CD4-positive, alpha-beta memory T cell (primary cell): ENCODE results near the gene LEFTY1. TPM values are rescaled to one million over a fixed set of nuclear protein-coding genes. Genes with fewer than 3 reads are reported as not detected.

Source experiments
- CTCF ChIA-PET: fragments of 350-600 bp; sonication (Branson Sonifier 250); formaldehyde crosslinking; loops from one replicate; lab custom pipeline; 2021; ENCODE audit warnings: inconsistent platforms; ENCODE audit not compliant: partially characterized antibody; lab: Charles Lee
- POLR2A ChIA-PET: fragments of 350-600 bp; sonication (Branson Sonifier 250); formaldehyde crosslinking; loops from one replicate; lab custom pipeline; 2021; ENCODE audit not compliant: partially characterized antibody; lab: Charles Lee
- DNase-seq, 5 donors: peaks; one replicate each; pipeline versions ENCODE4 v3.0.0 to v3.0.0-alpha.2; 2020 to 2022; ENCODE audit warnings: mixed read lengths in 1 of 5
- H3K27ac ChIP-seq: one replicate; pipeline ENCODE4 v1.7.0; 2013; ENCODE audit warnings: low read depth, low read length
- H3K27me3 ChIP-seq: 2 replicates; pipeline ENCODE4 v1.7.0; 2013; ENCODE audit warnings: mild to moderate bottlenecking, low read length, moderate library complexity; ENCODE audit not compliant: insufficient read depth
- H3K36me3 ChIP-seq: 2 replicates; pipeline ENCODE4 v1.7.0; 2013; ENCODE audit warnings: mild to moderate bottlenecking, low read length, moderate library complexity; ENCODE audit not compliant: insufficient read depth
- H3K4me1 ChIP-seq: 2 replicates; pipeline ENCODE4 v1.7.0; 2013; ENCODE audit warnings: mild to moderate bottlenecking, low read length, moderate library complexity; ENCODE audit not compliant: insufficient read depth
- H3K4me3 ChIP-seq, 2 donors: one replicate each; pipeline ENCODE4 v1.7.0; 2013; ENCODE audit warnings: low read length in 2 of 2, mild to moderate bottlenecking in 1 of 2
- H3K9me3 ChIP-seq, 2 donors: one replicate each; pipeline ENCODE4 v1.7.0; 2013; ENCODE audit warnings: low read length in 2 of 2, control low read depth in 1 of 2; ENCODE audit not compliant: control insufficient read depth in 1 of 2
- H3K27ac Mint-ChIP-seq, 7 donors: one replicate each; pipeline ENCODE4 v1.8.0; 2020 to 2021; ENCODE audit warnings: mixed read lengths in 7 of 7, mild to moderate bottlenecking in 6 of 7, inconsistent platforms in 3 of 7, moderate library complexity in 3 of 7
- H3K27me3 Mint-ChIP-seq, 2 donors: one replicate each; pipeline ENCODE4 v1.8.0; 2020 to 2021; ENCODE audit warnings: mixed read lengths in 2 of 2
- H3K36me3 Mint-ChIP-seq, 2 donors: one replicate each; pipeline ENCODE4 v1.8.0; 2020 to 2021; ENCODE audit warnings: mixed read lengths in 2 of 2, inconsistent platforms in 1 of 2, mild to moderate bottlenecking in 1 of 2
- H3K4me1 Mint-ChIP-seq, 4 donors: one replicate each; pipeline ENCODE4 v1.8.0; 2020 to 2021; ENCODE audit warnings: mixed read lengths in 4 of 4, mild to moderate bottlenecking in 1 of 4
- H3K4me3 Mint-ChIP-seq, 8 donors: one replicate each; pipeline ENCODE4 v1.8.0; 2020 to 2021; ENCODE audit warnings: mixed read lengths in 8 of 8, mild to moderate bottlenecking in 7 of 8, moderate library complexity in 6 of 8, inconsistent platforms in 3 of 8
- H3K9me3 Mint-ChIP-seq, 8 donors: one replicate each; pipeline ENCODE4 v1.8.0; 2020 to 2021; ENCODE audit warnings: mixed read lengths in 8 of 8, mild to moderate bottlenecking in 5 of 8, inconsistent platforms in 3 of 8, moderate library complexity in 1 of 8
- intact Hi-C: fragments of 100-400 bp; cut with micrococcal nuclease; formaldehyde crosslinking; loops from one replicate; pipeline ENCODE4 v1.15.1; 2023
- polyA plus RNA-seq, 2 donors: library from polyadenylated mRNA; unstranded; fragments of 300-500 nt; fragmentation: Illumina TruSeq; gene quantifications; one replicate each; pipeline ENCODE4 v1.2.3, GENCODE V29; 2021
- total RNA-seq, 2 experiments: library from RNA; stranded (reverse); gene quantifications; one replicate each; pipeline ENCODE4 v1.2.3, GENCODE V29; 2021

LEFTY1 gene
- total and polyA plus RNA-seq, 4 experiments from 2014 or later = 0.55 to 0.75 TPM; not detected in 2

- POLR2A ChIA-PET = interaction anchor here (0.8 to 6.2 kb wide), 24 partner anchors 8 to 497 kb away, joined by 3 to 64 read pairs (median 4); partner anchors contain the start of genes H3-3A, LBR, PARP1 and SDE2
- Histone ChIP-seq H3K4me3 (peak within 1 kb of the TSS; percentile 94 to 96), H3K27me3 (no peaks in the 10 kb centered on the region), H3K9me3 (no peaks in the 10 kb centered on the region), H3K27ac (peak within 1 kb of the TSS; percentile 85), H3K36me3 (peaks cover 29% of the 10 kb centered on the region), H3K4me1 (peaks cover 68% of the 10 kb centered on the region)
- peaks cover 12 to 31% of the 10 kb centered on the region in 2 donors for H3K36me3 Mint-ChIP-seq
- H3K27me3 Mint-ChIP-seq = no peaks in the 10 kb centered on the region
- H3K4me1 Mint-ChIP-seq = peaks cover 13 to 52% (median 28%) of the 10 kb centered on the region in 4 donors
- peak within 1 kb of the TSS; percentile 90 to 97 (median 94) for H3K4me3 Mint-ChIP-seq
- H3K27ac Mint-ChIP-seq = peak within 1 kb of the TSS; percentile 90 to 97 (median 95)
- CTCF ChIA-PET = interaction anchor here (1.2 to 2.9 kb wide), 5 partner anchors 9 to 449 kb away, joined by 3 to 29 read pairs (median 6); partner anchors contain the start of genes SRP9 and TMEM63A
- intact Hi-C loops = loop anchor here (1.0 kb wide), 5 partner anchors 27 to 497 kb away; partner anchors contain the start of genes SDE2 and SRP9
- peak; percentile 93 to 96 (median 95) for DNase-seq
- no peaks in the 10 kb centered on the region for H3K9me3 Mint-ChIP-seq
Observed at GRCh38 chr1:225923692-225924555, 35.0 kb upstream of the LEFTY1 start, which contains the start of gene PYCR2. TSS of gene PYCR2 (minus strand) at chr1:225924250. CDS start at chr1:225924110, 140 bp downstream.

GRCh38 chr1:225923381-225923691 lies 34.4 kb upstream of the LEFTY1 start:
- peak overlapping the region; percentile 85 for H3K27ac ChIP-seq
- H3K4me1 ChIP-seq = peaks cover 62% of the 10 kb centered on the region
- DNase-seq = no peak
- Mint-ChIP-seq H3K4me1 (peaks cover 13 to 52% (median 26%) of the 10 kb centered on the region in 4 donors), H3K27me3 (no peaks in the 10 kb centered on the region), H3K4me3 (peak overlapping the region; percentile 90 to 97 (median 94)), H3K36me3 (peaks cover 12 to 33% of the 10 kb centered on the region in 2 donors), H3K27ac (peak overlapping the region; percentile 90 to 97 (median 95)), H3K9me3 (no peaks in the 10 kb centered on the region)
- ChIA-PET POLR2A (interaction anchor here (1.0 to 6.2 kb wide), 14 partner anchors 8 to 496 kb away, joined by 3 to 64 read pairs (median 10); partner anchors contain the start of genes H3-3A, LBR, SDE2 and SRP9), CTCF (interaction anchor here (1.2 to 2.9 kb wide), 4 partner anchors 10 to 146 kb away, joined by 6 to 29 read pairs (median 8); partner anchors contain the start of genes SRP9 and TMEM63A)
- no peaks in the 10 kb centered on the region for H3K9me3 ChIP-seq
- H3K36me3 ChIP-seq = peaks cover 29% of the 10 kb centered on the region
- intact Hi-C loops = no loop called here
- H3K27me3 ChIP-seq = no peaks in the 10 kb centered on the region
- peak overlapping the region; percentile 94 to 96 for H3K4me3 ChIP-seq

GRCh38 chr1:225921734-225922709 lies 33.1 kb upstream of the LEFTY1 start:
- ChIA-PET CTCF (interaction anchor here (2.9 kb wide), 1 partner anchor 10 kb away, joined by 29 read pairs; no protein-coding TSS in a partner anchor), POLR2A (interaction anchor here (1.0 to 6.2 kb wide), 6 partner anchors 17 to 454 kb away, joined by 3 to 64 read pairs (median 42); partner anchors contain the start of genes SRP9 and TMEM63A)
- peaks cover 57% of the 10 kb centered on the region for H3K4me1 ChIP-seq
- Mint-ChIP-seq H3K4me3 (peak overlapping the region in 6 of 8 donors; percentile 38 to 97 (median 94)), H3K27ac (peak overlapping the region in 3 of 7 donors; percentile 50 to 90 (median 68)), H3K27me3 (no peaks in the 10 kb centered on the region), H3K36me3 (peaks cover 21 to 41% of the 10 kb centered on the region in 2 donors), H3K4me1 (peaks cover 12 to 56% (median 30%) of the 10 kb centered on the region in 4 donors), H3K9me3 (no peaks in the 10 kb centered on the region)
- no peak overlapping the region for H3K27ac ChIP-seq
- DNase-seq = no peak
- no peaks in the 10 kb centered on the region for H3K27me3 ChIP-seq
- peaks cover 29% of the 10 kb centered on the region for H3K36me3 ChIP-seq
- no peaks in the 10 kb centered on the region for H3K9me3 ChIP-seq
- H3K4me3 ChIP-seq = no peak overlapping the region
- intact Hi-C loops = no loop called here

- H3K9me3 Mint-ChIP-seq = no peaks in the 10 kb centered on the region
- intact Hi-C loops = no loop called here
- peak overlapping the region in 3 of 7 donors; percentile 9 to 79 (median 57) for H3K27ac Mint-ChIP-seq
- Histone ChIP-seq H3K4me3 (no peak overlapping the region), H3K27ac (no peak overlapping the region), H3K36me3 (peaks cover 29% of the 10 kb centered on the region), H3K27me3 (no peaks in the 10 kb centered on the region), H3K9me3 (no peaks in the 10 kb centered on the region), H3K4me1 (peaks cover 47% of the 10 kb centered on the region)
- CTCF ChIA-PET = interaction anchor here (0.6 to 1.6 kb wide), 5 partner anchors 8 to 206 kb away, joined by 3 to 4 read pairs (median 3); no protein-coding TSS in a partner anchor
- H3K36me3 Mint-ChIP-seq = peaks cover 28 to 49% of the 10 kb centered on the region in 2 donors
- POLR2A ChIA-PET = interaction anchor here (0.9 to 6.2 kb wide), 5 partner anchors 19 to 74 kb away, joined by 3 to 61 read pairs (median 3); partner anchors contain the start of gene TMEM63A
- no peak for DNase-seq
- no peaks in the 10 kb centered on the region for H3K27me3 Mint-ChIP-seq
- H3K4me3 Mint-ChIP-seq = peak overlapping the region in 5 of 8 donors; percentile 15 to 45 (median 36)
- peaks cover 14 to 48% (median 30%) of the 10 kb centered on the region in 4 donors for H3K4me1 Mint-ChIP-seq
Observed at GRCh38 chr1:225919906-225920305, 31.0 kb upstream of the LEFTY1 start.

- intact Hi-C loops = no loop called here
- no peaks in the 10 kb centered on the region for H3K27me3 ChIP-seq
- H3K9me3 ChIP-seq = no peaks in the 10 kb centered on the region
- peaks cover 29% of the 10 kb centered on the region for H3K36me3 ChIP-seq
- H3K4me1 ChIP-seq = peaks cover 40% of the 10 kb centered on the region
- ChIA-PET CTCF (interaction anchor here (1.0 kb wide), 1 partner anchor 10 kb away, joined by 5 read pairs; no protein-coding TSS in a partner anchor), POLR2A (no interaction called here)
- Mint-ChIP-seq H3K27me3 (no peaks in the 10 kb centered on the region), H3K36me3 (peaks cover 28 to 43% of the 10 kb centered on the region in 2 donors), H3K9me3 (no peaks in the 10 kb centered on the region), H3K27ac (no peak overlapping the region), H3K4me1 (peaks cover 14 to 41% (median 26%) of the 10 kb centered on the region in 4 donors), H3K4me3 (no peak overlapping the region)
- H3K4me3 ChIP-seq = no peak overlapping the region
- no peak for DNase-seq
- H3K27ac ChIP-seq = no peak overlapping the region
Observed at GRCh38 chr1:225918280-225918679, 29.3 kb upstream of the LEFTY1 start.

GRCh38 chr1:225917536-225917935 lies 28.6 kb upstream of the LEFTY1 start:
- intact Hi-C loops = no loop called here
- POLR2A ChIA-PET = interaction anchor here (0.9 kb wide), 1 partner anchor 36 kb away, joined by 3 read pairs; no protein-coding TSS in a partner anchor
- H3K27me3 ChIP-seq = no peaks in the 10 kb centered on the region
- no peak overlapping the region for H3K27ac ChIP-seq
- no peaks in the 10 kb centered on the region for H3K9me3 ChIP-seq
- H3K36me3 ChIP-seq = peaks cover 24% of the 10 kb centered on the region
- no peak overlapping the region for H3K4me3 Mint-ChIP-seq
- H3K36me3 Mint-ChIP-seq = peaks cover 28 to 42% of the 10 kb centered on the region in 2 donors
- CTCF ChIA-PET = interaction anchor here (1.0 kb wide), 1 partner anchor 9 kb away, joined by 5 read pairs; no protein-coding TSS in a partner anchor
- H3K4me3 ChIP-seq = no peak overlapping the region
- H3K27ac Mint-ChIP-seq = peak overlapping the region in 2 of 7 donors; percentile 50 to 55
- no peaks in the 10 kb centered on the region for H3K27me3 Mint-ChIP-seq
- DNase-seq = no peak
- H3K4me1 ChIP-seq = peaks cover 33% of the 10 kb centered on the region
- H3K4me1 Mint-ChIP-seq = peaks cover 11 to 34% (median 22%) of the 10 kb centered on the region in 4 donors
- no peaks in the 10 kb centered on the region for H3K9me3 Mint-ChIP-seq
